H1 (cell line): ENCODE measurements around the gene RAP1GAP. TPM values are rescaled to one million over a fixed set of nuclear protein-coding genes. Genes with fewer than 3 reads are reported as not detected.

Experiments
- CTCF ChIA-PET: fragments of 300-600 bp; sonication (Branson Sonifier 250); formaldehyde crosslinking; loops from one replicate; lab custom pipeline; 2021; ENCODE audit not compliant: partially characterized antibody; lab: Charles Lee
- POLR2A ChIA-PET: fragments of 300-600 bp; sonication (Branson Sonifier 250); formaldehyde crosslinking; loops from one replicate; lab custom pipeline; 2021; ENCODE audit warnings: inconsistent platforms; ENCODE audit not compliant: partially characterized antibody; lab: Charles Lee
- DNase-seq, 2 experiments: peaks; one replicate each; pipeline versions ENCODE4 v3.0.0 to v3.0.0-alpha.2; 2010 to 2022; ENCODE audit warnings: low spot score in 2 of 2, low read depth in 1 of 2, mixed read lengths in 1 of 2
- FAIRE-seq: peaks from 2 replicates; lab custom pipeline; 2011; peaks lifted over from hg19 to GRCh38; lab: Jason Lieb, UNC
- H2AFZ ChIP-seq: 2 replicates; pipeline ENCODE4 v1.8.1; 2012; ENCODE audit warnings: low read length, inconsistent platforms
- H2AK5ac ChIP-seq: 2 replicates; pipeline ENCODE4 v1.6.1; 2013; ENCODE audit warnings: low read depth, low read length
- H2BK120ac ChIP-seq: replicated peaks from 2 replicates; pipeline ENCODE3; 2013; ENCODE audit warnings: low read depth, low read length, inconsistent platforms
- H2BK12ac ChIP-seq: 2 replicates; pipeline ENCODE4 v1.6.1; 2013; ENCODE audit warnings: low read depth, low read length
- H2BK15ac ChIP-seq: 2 replicates; pipeline ENCODE4 v1.6.1; 2013; ENCODE audit warnings: low read length
- H2BK20ac ChIP-seq: 2 replicates; pipeline ENCODE4 v1.6.1; 2013; ENCODE audit warnings: low read length
- H2BK5ac ChIP-seq: 2 replicates; pipeline ENCODE4 v1.6.1; 2013; ENCODE audit warnings: low read depth, low read length
- H3K14ac ChIP-seq: 2 replicates; pipeline ENCODE4 v1.6.1; 2013; ENCODE audit warnings: inconsistent platforms; ENCODE audit not compliant: insufficient read length
- H3K18ac ChIP-seq: 2 replicates; pipeline ENCODE4 v1.6.1; 2013; ENCODE audit warnings: low read length; ENCODE audit errors: extremely low read depth
- H3K23ac ChIP-seq: 2 replicates; pipeline ENCODE4 v1.6.1; 2013; ENCODE audit warnings: inconsistent platforms; ENCODE audit not compliant: insufficient read length
- H3K23me2 ChIP-seq: 2 replicates; pipeline ENCODE4 v1.6.1; 2013; ENCODE audit warnings: low read depth, low read length
- H3K27ac ChIP-seq: 2 replicates; pipeline ENCODE4 v1.6.1; 2011; ENCODE audit warnings: low read depth, low read length, inconsistent platforms
- H3K27me3 ChIP-seq, 4 experiments: replicated peaks in 1 of 4; 1 replicate in 1 of 4; 2 replicates in 3 of 4; pipeline versions ENCODE4 v1.6.1 to v1.8.1; 2011 to 2013; ENCODE audit warnings: low read length in 3 of 4, mild to moderate bottlenecking in 3 of 4, inconsistent platforms in 2 of 4, mixed read lengths in 2 of 4, moderate library complexity in 1 of 4; ENCODE audit not compliant: control insufficient read depth in 3 of 4, insufficient read depth in 3 of 4; ENCODE audit errors: extremely low read depth in 1 of 4
- H3K36me3 ChIP-seq, 4 experiments: 2 replicates each; pipeline versions ENCODE4 v1.6.1 to v1.8.1; 2011 to 2013; ENCODE audit warnings: mild to moderate bottlenecking in 4 of 4, low read length in 3 of 4, moderate library complexity in 2 of 4, control low read depth in 1 of 4, inconsistent platforms in 1 of 4; ENCODE audit not compliant: insufficient read depth in 4 of 4, control insufficient read depth in 2 of 4
- H3K4ac ChIP-seq: replicated peaks from 2 replicates; pipeline ENCODE3; 2013; ENCODE audit warnings: low read length, low read depth, mixed read lengths, inconsistent platforms; ENCODE audit not compliant: insufficient read length
- H3K4me1 ChIP-seq, 4 experiments: replicated peaks in 1 of 4; 1 replicate in 1 of 4; 2 replicates in 3 of 4; pipeline versions ENCODE4 v1.6.1 to v1.8.1; 2011 to 2013; ENCODE audit warnings: low read length in 3 of 4, inconsistent platforms in 2 of 4, mixed read lengths in 1 of 4; ENCODE audit not compliant: insufficient read depth in 4 of 4, control insufficient read depth in 3 of 4
- H3K4me2 ChIP-seq, 2 experiments: 2 replicates each; pipeline versions ENCODE4 v1.6.1 to v1.8.1; 2011 to 2013; ENCODE audit warnings: low read depth in 2 of 2, low read length in 2 of 2, control low read depth in 1 of 2, inconsistent platforms in 1 of 2, mild to moderate bottlenecking in 1 of 2; ENCODE audit not compliant: insufficient read depth in 1 of 2
- H3K4me3 ChIP-seq, 4 experiments: fragments of 200-600, 300-600 bp in 1 of 4; sonication (generic), shearing (Covaris generic), sonication (Bioruptor Twin) in 1 of 4; 2 replicates each; pipeline versions ENCODE4 v1.5.1 to v1.8.1; 2011 to 2016; ENCODE audit warnings: low read length in 4 of 4, low read depth in 3 of 4, control low read depth in 2 of 4, inconsistent platforms in 2 of 4, mild to moderate bottlenecking in 2 of 4, mixed read lengths in 1 of 4, moderate library complexity in 1 of 4; ENCODE audit not compliant: insufficient read depth in 2 of 4; ENCODE audit errors: extremely low read depth in 1 of 4
- H3K56ac ChIP-seq: replicated peaks from 2 replicates; pipeline ENCODE3; 2013; ENCODE audit warnings: low read depth, mild to moderate bottlenecking, mixed read lengths, low read length, inconsistent platforms; ENCODE audit not compliant: insufficient read length
- H3K79me1 ChIP-seq: 2 replicates; pipeline ENCODE4 v1.6.1; 2013; ENCODE audit warnings: low read depth, low read length, control low read depth
- H3K79me2 ChIP-seq, 2 experiments: 2 replicates each; pipeline versions ENCODE4 v1.6.1 to v1.8.1; 2012 to 2013; ENCODE audit warnings: low read length in 2 of 2, mild to moderate bottlenecking in 2 of 2, inconsistent platforms in 1 of 2; ENCODE audit not compliant: insufficient read depth in 2 of 2, control insufficient read depth in 1 of 2
- H3K9ac ChIP-seq, 4 experiments: replicated peaks in 1 of 4; 1 replicate in 1 of 4; 2 replicates in 3 of 4; pipeline versions ENCODE4 v1.6.1 to v1.8.1; 2011 to 2013; ENCODE audit warnings: low read depth in 3 of 4, low read length in 3 of 4, control low read depth in 2 of 4, mild to moderate bottlenecking in 2 of 4, moderate library complexity in 2 of 4, inconsistent platforms in 1 of 4; ENCODE audit errors: extremely low read depth in 1 of 4
- H3K9me3 ChIP-seq, 2 experiments: 2 replicates each; pipeline versions ENCODE4 v1.6.1 to v1.8.1; 2012 to 2013; ENCODE audit warnings: mild to moderate bottlenecking in 2 of 2, moderate library complexity in 2 of 2, control low read depth in 1 of 2, inconsistent platforms in 1 of 2, low read depth in 1 of 2, low read length in 1 of 2, mixed read lengths in 1 of 2; ENCODE audit not compliant: insufficient read depth in 2 of 2
- H4K20me1 ChIP-seq, 2 experiments: replicated peaks in 1 of 2; 2 replicates each; pipeline versions ENCODE3 to v1.8.1; 2011 to 2013; ENCODE audit warnings: inconsistent platforms in 2 of 2, low read length in 2 of 2, mild to moderate bottlenecking in 1 of 2; ENCODE audit not compliant: insufficient read depth in 2 of 2, control insufficient read depth in 1 of 2
- H4K5ac ChIP-seq: 2 replicates; pipeline ENCODE4 v1.6.1; 2013; ENCODE audit warnings: low read length, low read depth, mixed read lengths, inconsistent platforms; ENCODE audit not compliant: insufficient read length
- H4K8ac ChIP-seq: 2 replicates; pipeline ENCODE4 v1.8.0; 2013; ENCODE audit warnings: mild to moderate bottlenecking, moderate library complexity, low read length, inconsistent platforms; ENCODE audit not compliant: insufficient read depth; ENCODE audit errors: extremely low read depth
- H4K91ac ChIP-seq: replicated peaks from 2 replicates; pipeline ENCODE3; 2013; ENCODE audit warnings: low read length, mixed read lengths, inconsistent platforms; ENCODE audit not compliant: insufficient read length
- ASH2L ChIP-seq: fragments of 200-600, 300-600 bp; sonication (generic); IDR thresholded peaks from one replicate; pipeline ENCODE4 v1.7.1; 2017; ENCODE audit warnings: low read length
- JUN ChIP-seq: IDR thresholded peaks from 2 replicates; pipeline ENCODE4 v1.6.1; 2011; ENCODE audit warnings: low read depth, mild to moderate bottlenecking, improper control_type of control experiment, low read length
- SIRT6 ChIP-seq: IDR thresholded peaks from one replicate; pipeline ENCODE4 v1.7.1; 2012; ENCODE audit warnings: low read length, inconsistent platforms
- SP2 ChIP-seq: IDR thresholded peaks from 2 replicates; pipeline ENCODE4 v1.6.1; 2012; ENCODE audit warnings: mild to moderate bottlenecking, low read length, inconsistent platforms
- WGBS, 2 experiments: shearing (Covaris generic) in 1 of 2; methylation state at CpG; one replicate each; pipeline versions ENCODE4 v1.1.6 to v1.1.7; 2013 to 2015; ENCODE audit warnings: low lambda C conversion rate in 2 of 2, mixed read lengths in 2 of 2, inconsistent platforms in 1 of 2, low coverage in 1 of 2, missing lambda C conversion rate in 1 of 2; ENCODE audit not compliant: insufficient replicate concordance in 2 of 2, insufficient coverage in 1 of 2, insufficient read length in 1 of 2; ENCODE audit errors: extremely low coverage in 1 of 2, missing lambda C conversion rate in 1 of 2; 5-methylcytosine and 5-hydroxymethylcytosine counted together
- polyA plus RNA-seq, 7 experiments: library from polyadenylated mRNA; depleted of rRNA in 3 of 7; stranded (reverse) in 5 of 7; unstranded in 2 of 7; fragments of >200 nt in 5 of 7; fragments of 200-250 nt in 2 of 7; gene quantifications; 1 replicate in 5 of 7; 2 replicates in 1 of 7; 4 replicates in 1 of 7; pipeline versions ENCODE4 v1.2.1 to v1.2.3, GENCODE V29; 2011 to 2013; ENCODE audit warnings: missing spikeins in 2 of 7, mixed read lengths in 2 of 7
- total RNA-seq: library from RNA; stranded (reverse); fragmentation: NEBNext Ultra II Directional; extraction: Animal tissue kit (Norgen Biotek cat#: 25700); gene quantifications from 2 replicates; pipeline ENCODE4 v1.2.1, GENCODE V29; 2021

RAP1GAP gene
- total and polyA plus RNA-seq, 2 of the 8 experiments (the other 6 are each of a cell fraction or from before 2014, with no cell fraction given) = 8.4 TPM

- H3K36me3 ChIP-seq = no peaks in the 10 kb centered on the region
- H4K20me1 ChIP-seq = peaks cover 0 to 4% of the 10 kb centered on the region in 2 experiments
- H2BK20ac ChIP-seq = no peak overlapping the region
- no peak overlapping the region for H3K23ac ChIP-seq
- no peak overlapping the region for H3K27ac ChIP-seq
- H3K4me2 ChIP-seq = no peak overlapping the region
- peaks cover 3% of the 10 kb centered on the region; the same call in 1 of the 2 replicates for H3K23me2 ChIP-seq
- H2BK5ac ChIP-seq = no peak overlapping the region
- H4K5ac ChIP-seq = no peak overlapping the region
- H3K9ac ChIP-seq = no peak overlapping the region
- no peak overlapping the region for H4K8ac ChIP-seq
- H3K56ac ChIP-seq = no peak overlapping the region
- TF ChIP-seq ASH2L (no peak), JUN (no peak), SP2 (no peak), SIRT6 (no peak)
- TF ChIP-seq, all 59 proteins: peak for 0
- Histone ChIP-seq H2BK120ac (no peak overlapping the region), H3K14ac (no peak overlapping the region), H2AK5ac (no peak overlapping the region), H3K4me1 (peaks cover 2 to 7% (median 4%) of the 10 kb centered on the region in 4 experiments; a peak in 6 of 7 replicates), H4K91ac (no peak overlapping the region), H3K18ac (no peak overlapping the region), H3K27me3 (no peaks in the 10 kb centered on the region; a peak in 4 of 7 replicates), H2BK12ac (no peak overlapping the region), H3K9me3 (no peaks in the 10 kb centered on the region), H3K79me2 (no peaks in the 10 kb centered on the region), H2AFZ (no peak overlapping the region), H3K4ac (no peak overlapping the region), H2BK15ac (no peak overlapping the region), H3K79me1 (no peaks in the 10 kb centered on the region; the same call in none of the 2 replicates), H3K4me3 (no peak overlapping the region)
- DNase-seq = no peak
- ChIA-PET CTCF (interaction anchor here (0.7 to 1.6 kb wide), 4 partner anchors 9 to 243 kb away, joined by 3 to 4 read pairs (median 3); no protein-coding TSS in a partner anchor), POLR2A (interaction anchor here (1.0 kb wide), 1 partner anchor 78 kb away, joined by 3 read pairs; no protein-coding TSS in a partner anchor)
- 94% methylated on average over 9 of the region's 9 CpGs; no CpG with 5 or more reads in 1 of the 2 experiments for WGBS, 2 experiments
- FAIRE-seq = no peak
Observed at GRCh38 chr1:21577933-21578332, 91.2 kb downstream of the RAP1GAP start.
